CD4-positive, alpha-beta T cell treated with Interleukin-17A for 1 hour (primary cell): ENCODE measurements around the gene CTDP1.
"Not testable (repeated sequence)": the region's sequence is repeated elsewhere in the genome, so short reads cannot be mapped to it uniquely, and the experiment has no call there.

Source experiments
- DNase-seq: peaks from one replicate; pipeline ENCODE4 v3.0.0-alpha.2; 2020

The CTDP1 gene

GRCh38 chr18:79728931-79729586, 49.5 kb downstream of the CTDP1 start:
- no peak for DNase-seq

- no peak for DNase-seq
Observed at GRCh38 chr18:79729611-79730010, 50.0 kb downstream of the CTDP1 start.

- no peak for DNase-seq
Observed at GRCh38 chr18:79730804-79731203, 51.2 kb downstream of the CTDP1 start.

GRCh38 chr18:79731881-79732720, 52.5 kb downstream of the CTDP1 start:
- not testable (repeated sequence) for DNase-seq

- DNase-seq, result no peak
Observed at GRCh38 chr18:79732721-79733025, 53.1 kb downstream of the CTDP1 start.

GRCh38 chr18:79733135-79733701, 53.6 kb downstream of the CTDP1 start:
- no peak for DNase-seq

- no peak for DNase-seq
Observed at GRCh38 chr18:79733986-79734770, 54.6 kb downstream of the CTDP1 start.

- DNase-seq, result no peak
Observed at GRCh38 chr18:79735071-79735980, 55.7 kb downstream of the CTDP1 start.

GRCh38 chr18:79736230-79736629, 56.6 kb downstream of the CTDP1 start:
- DNase-seq, result no peak

- no peak for DNase-seq
Observed at GRCh38 chr18:79736846-79737245, 57.2 kb downstream of the CTDP1 start.

GRCh38 chr18:79737426-79737825, 57.8 kb downstream of the CTDP1 start:
- no peak for DNase-seq

GRCh38 chr18:79738041-79738461, 58.4 kb downstream of the CTDP1 start:
- no peak for DNase-seq

GRCh38 chr18:79738581-79739439, 59.2 kb downstream of the CTDP1 start:
- no peak for DNase-seq

- DNase-seq, result no peak
Observed at GRCh38 chr18:79739440-79739778, 59.8 kb downstream of the CTDP1 start.

GRCh38 chr18:79740047-79740446, 60.4 kb downstream of the CTDP1 start:
- DNase-seq, result not testable (repeated sequence)

- no peak for DNase-seq
Observed at GRCh38 chr18:79740521-79741361, 61.1 kb downstream of the CTDP1 start.

- no peak for DNase-seq
Observed at GRCh38 chr18:79741362-79741700, 61.7 kb downstream of the CTDP1 start.

- no peak for DNase-seq
Observed at GRCh38 chr18:79742076-79742475, 62.5 kb downstream of the CTDP1 start.

GRCh38 chr18:79744625-79745024, 65.0 kb downstream of the CTDP1 start:
- DNase-seq, result no peak

GRCh38 chr18:79746730-79747129, 67.1 kb downstream of the CTDP1 start:
- no peak for DNase-seq
